IPS DF 4.7 (cell line): ENCODE results near the gene PTPN9.
A peak's percentile ranks its signal among the peaks of the same experiment; 100 is the strongest.
"Not testable (repeated sequence)": the region's sequence is repeated elsewhere in the genome, so short reads cannot be mapped to it uniquely, and the experiment has no call there.

Source experiments
- DNase-seq: peaks from one replicate; pipeline ENCODE4 v3.0.0-alpha.2; 2013; ENCODE audit warnings: low spot score; ENCODE audit errors: extremely low read depth

The PTPN9 gene

GRCh38 chr15:75578948-75579920 is at the start of gene PTPN9:
TSS of gene PTPN9 (minus strand) at chr15:75579315. CDS start at chr15:75578776, 539 bp downstream.
- peak; percentile 33 for DNase-seq

GRCh38 chr15:75625542-75626347 is 46.6 kb upstream of the PTPN9 start, which contains the start of gene SNUPN:
TSS of gene SNUPN (minus strand) at chr15:75625725. CDS start at chr15:75621051, 4,674 bp downstream.
- DNase-seq = peak; percentile 80

GRCh38 chr15:75622505-75622904 is 43.4 kb upstream of the PTPN9 start:
- DNase-seq = no peak

GRCh38 chr15:75620841-75621391 is 41.8 kb upstream of the PTPN9 start:
- no peak for DNase-seq

- DNase-seq = no peak
Observed at GRCh38 chr15:75620058-75620820, 41.1 kb upstream of the PTPN9 start.

GRCh38 chr15:75616766-75617165 is 37.7 kb upstream of the PTPN9 start:
- no peak for DNase-seq

GRCh38 chr15:75606711-75607699 is 27.9 kb upstream of the PTPN9 start:
- no peak for DNase-seq

- DNase-seq = no peak
Observed at GRCh38 chr15:75606026-75606425, 26.9 kb upstream of the PTPN9 start.

GRCh38 chr15:75599401-75599800 is 20.3 kb upstream of the PTPN9 start:
- no peak for DNase-seq

GRCh38 chr15:75598361-75598760 is 19.2 kb upstream of the PTPN9 start:
- no peak for DNase-seq

- DNase-seq = no peak
Observed at GRCh38 chr15:75597667-75598341, 18.7 kb upstream of the PTPN9 start.

GRCh38 chr15:75596703-75597345 is 17.7 kb upstream of the PTPN9 start:
- DNase-seq = no peak

GRCh38 chr15:75594276-75594675 is 15.2 kb upstream of the PTPN9 start:
- no peak for DNase-seq

GRCh38 chr15:75591655-75592364 is 12.7 kb upstream of the PTPN9 start:
- no peak for DNase-seq

- no peak for DNase-seq
Observed at GRCh38 chr15:75590239-75590638, 11.1 kb upstream of the PTPN9 start.

- no peak for DNase-seq
Observed at GRCh38 chr15:75589071-75589470, 10.0 kb upstream of the PTPN9 start.

GRCh38 chr15:75586422-75586821 is 7.3 kb upstream of the PTPN9 start:
- not testable (repeated sequence) for DNase-seq

GRCh38 chr15:75584121-75584520 is 5.0 kb upstream of the PTPN9 start:
- DNase-seq = no peak
